Measurements from ENCODE around the gene LAMA3.
A peak's percentile ranks its signal among the peaks of the same experiment; 100 is the strongest.

Gene LAMA3

DNA sequence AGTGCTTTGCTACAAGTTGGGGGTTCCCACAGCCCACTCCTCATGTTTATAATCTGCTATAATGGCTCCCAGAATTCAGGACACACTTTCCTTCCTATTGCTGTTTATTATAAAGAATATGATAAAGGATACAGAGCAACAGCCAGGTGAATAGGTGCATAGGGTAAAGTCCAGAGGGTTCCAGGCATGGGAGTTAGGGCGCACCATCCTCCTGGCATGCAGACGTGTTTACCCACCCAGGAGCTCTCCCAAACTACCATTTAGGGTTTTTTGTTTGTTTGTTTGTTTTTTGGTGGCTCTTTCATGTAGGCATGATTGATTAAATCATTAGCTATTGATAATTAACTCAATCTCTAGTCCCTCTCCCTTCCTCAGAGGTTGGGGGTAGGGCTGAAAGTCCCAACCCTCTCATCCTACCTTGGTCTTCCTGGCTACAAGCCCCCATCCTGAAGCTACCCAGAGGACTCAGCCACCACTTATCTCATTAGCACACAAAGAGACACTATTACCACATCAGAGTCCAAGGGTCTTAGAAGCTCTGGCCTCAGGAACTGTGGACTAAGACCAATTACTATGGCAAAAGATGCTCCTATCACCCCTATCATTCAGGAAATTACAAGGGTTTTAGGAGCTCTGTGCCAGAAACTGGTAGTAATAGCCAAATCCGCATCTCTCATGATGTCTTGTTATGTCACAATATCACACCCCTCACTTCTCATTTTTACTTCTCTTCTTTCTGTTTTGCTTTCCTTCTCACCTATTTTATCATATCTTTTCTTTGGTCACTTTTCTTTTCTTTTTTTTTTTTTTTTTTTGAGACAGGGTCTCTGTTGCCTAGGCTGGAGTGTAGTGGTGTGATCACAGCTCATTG is 170.4 kb downstream of the LAMA3 start:
- DNase-seq: no peak

DNA sequence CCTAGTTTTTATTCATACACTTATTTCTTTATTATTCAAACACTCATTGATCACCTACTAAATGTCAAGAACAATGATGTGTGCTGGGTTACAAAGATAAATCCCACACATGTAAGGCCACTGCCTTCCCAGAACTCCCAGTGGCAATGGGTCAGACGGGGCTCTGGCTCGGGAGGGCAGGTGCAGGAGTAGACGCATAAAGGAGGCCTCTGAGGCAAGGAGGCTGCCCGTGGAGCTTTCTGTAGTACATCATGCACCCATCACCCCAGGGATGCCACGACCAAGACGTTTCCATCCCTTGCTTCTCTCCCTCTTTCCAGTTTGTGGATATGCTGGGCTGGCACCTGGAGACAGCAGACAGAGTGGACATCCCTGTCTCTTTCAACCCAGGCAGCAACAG is 172.1 kb downstream of the LAMA3 start:
- no peak for DNase-seq

DNA sequence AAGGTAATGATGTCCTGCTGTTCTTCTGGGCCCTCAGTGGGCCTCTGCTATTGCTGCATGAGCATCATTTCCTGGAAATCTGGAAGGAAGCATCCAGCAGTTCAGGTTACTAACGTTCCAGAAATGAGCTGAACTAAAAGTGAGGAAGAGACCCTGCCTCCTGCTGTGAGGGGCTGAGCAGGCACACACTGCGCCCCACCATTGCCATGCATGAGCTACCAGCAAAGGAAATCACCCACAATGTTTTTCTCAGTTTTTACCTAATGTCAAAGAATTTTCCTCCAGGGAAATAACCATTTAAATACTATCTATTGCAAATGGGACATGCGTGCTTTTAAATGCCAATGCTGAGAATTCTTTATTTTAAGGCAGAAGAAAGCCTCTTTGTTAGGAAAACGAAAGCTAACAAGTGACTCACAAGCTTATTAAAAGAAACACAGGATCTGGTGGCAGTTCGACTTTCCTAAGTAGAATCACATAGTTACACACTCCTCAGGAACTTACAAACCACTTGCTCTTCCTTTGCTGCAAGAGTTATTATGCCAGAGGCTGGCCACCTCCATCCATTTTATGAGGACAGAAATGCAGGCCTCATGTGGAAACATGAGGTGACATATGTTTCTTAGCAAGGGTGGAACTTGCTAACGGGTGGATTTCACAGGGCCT is 172.7 kb downstream of the LAMA3 start:
- DNase-seq: no peak

DNA sequence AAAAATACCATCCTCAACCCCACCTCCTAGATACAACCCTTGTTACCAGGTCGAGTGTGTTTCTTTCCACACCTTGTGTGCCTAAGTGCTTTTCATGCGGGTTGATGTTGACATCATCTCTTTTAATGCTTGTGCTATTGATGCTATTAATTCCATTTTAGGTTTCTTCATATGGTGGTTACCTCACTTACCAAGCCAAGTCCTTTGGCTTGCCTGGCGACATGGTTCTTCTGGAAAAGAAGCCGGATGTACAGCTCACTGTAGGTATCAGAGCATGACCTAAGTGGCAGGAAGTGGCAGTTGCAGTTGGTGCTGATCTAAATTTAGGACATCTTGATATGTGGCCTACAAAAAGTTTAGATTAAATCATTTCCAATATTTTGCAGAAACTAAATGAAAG is 175.4 kb downstream of the LAMA3 start:
- no peak for DNase-seq

DNA sequence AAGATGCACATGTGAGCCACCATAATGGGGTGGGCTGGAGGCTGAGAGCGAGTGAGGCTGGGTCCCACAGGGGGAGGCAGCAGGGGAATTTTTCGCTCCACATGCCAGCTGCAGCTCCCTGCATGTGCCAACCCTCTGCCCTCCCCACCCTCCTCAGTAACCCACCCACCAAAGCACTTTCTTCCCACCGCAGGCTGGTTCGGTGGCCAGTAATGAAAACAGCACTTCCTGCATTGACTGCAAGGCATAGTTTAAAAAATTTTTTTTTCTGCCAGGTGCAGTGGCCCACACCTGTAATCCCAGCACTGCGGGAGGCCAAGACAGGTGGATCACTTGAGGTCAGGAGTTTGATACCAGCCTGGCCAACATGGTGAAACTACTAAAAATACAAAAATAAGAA is 177.8 kb downstream of the LAMA3 start:
- no peak for DNase-seq

DNA sequence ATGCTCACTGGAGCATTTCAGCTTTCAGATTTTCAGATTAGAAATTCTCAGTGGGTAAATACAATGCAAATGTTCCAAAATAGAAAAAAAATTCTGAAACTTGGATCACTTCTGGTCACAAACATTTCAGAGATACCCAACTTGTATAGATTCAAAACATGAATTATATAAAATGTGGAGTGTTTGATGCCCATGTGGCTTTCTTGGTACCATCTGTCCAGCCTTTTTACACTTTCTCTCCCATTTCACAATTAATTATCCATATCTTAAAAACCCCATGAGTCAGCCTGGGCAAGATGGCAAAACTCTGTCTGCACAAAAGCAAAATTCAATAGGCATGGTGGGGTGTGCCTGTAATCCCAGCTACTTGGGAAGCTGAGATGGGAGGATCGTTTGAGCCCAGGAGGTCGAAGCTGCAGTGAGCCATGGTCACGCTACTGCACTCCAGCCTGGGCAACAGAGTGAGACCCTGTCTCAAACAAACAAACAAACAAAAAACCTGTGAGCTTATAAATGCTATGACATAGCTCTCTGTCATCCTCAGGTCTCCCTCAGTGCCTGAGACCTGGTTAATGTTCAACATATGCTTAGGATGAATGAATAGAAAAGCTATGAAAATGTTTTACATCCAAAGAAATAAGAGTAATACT is 179.0 kb downstream of the LAMA3 start:
- no peak for DNase-seq

DNA sequence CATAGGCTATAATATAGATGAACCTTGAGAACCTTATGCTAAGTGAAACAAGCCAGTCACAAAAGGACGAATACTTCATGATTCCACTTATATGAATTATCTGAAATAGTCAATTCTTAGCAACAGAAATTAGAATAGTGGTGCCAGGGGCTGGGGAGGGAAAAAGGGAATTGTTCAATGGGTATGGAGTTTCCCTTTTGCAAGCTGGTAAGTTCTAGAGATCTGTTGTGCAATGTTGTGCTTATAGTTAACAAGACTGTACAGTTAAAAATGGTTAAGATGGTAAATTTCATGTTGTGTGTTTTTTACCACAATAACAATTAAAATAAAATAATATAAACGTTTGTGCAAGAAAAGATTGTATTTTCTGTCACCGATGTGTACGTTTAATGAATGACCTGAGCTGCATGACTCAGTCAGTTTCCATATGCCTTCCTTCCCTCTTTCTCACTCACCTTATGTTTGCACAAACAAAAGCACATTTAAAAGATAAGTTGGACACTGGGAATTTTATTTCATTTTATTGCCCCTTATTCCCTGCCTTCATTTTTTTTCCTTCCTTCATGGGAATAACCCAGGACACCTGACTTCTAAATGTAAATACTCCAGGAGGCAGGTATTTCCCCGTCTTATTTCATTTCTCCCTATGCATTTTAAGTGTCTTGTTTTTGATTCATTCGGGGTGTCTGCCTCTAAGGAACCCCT is 181.6 kb downstream of the LAMA3 start:
- DNase-seq: no peak

DNA sequence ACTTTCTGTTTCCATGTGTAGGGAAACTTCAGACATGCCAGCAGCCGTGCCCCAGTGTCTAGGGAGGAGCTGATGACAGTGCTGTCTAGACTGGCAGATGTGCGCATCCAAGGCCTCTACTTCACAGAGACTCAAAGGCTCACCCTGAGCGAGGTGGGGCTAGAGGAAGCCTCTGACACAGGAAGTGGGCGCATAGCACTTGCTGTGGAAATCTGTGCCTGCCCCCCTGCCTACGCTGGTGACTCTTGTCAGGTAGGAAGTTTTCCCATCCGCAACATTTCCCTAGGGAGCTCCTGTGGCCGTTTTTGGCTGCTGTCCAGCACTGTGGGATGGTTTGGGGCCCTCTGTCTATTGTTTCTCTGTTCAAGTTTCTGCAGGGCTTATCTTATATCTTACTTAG is 182.2 kb downstream of the LAMA3 start:
- DNase-seq: peak; percentile 27

DNA sequence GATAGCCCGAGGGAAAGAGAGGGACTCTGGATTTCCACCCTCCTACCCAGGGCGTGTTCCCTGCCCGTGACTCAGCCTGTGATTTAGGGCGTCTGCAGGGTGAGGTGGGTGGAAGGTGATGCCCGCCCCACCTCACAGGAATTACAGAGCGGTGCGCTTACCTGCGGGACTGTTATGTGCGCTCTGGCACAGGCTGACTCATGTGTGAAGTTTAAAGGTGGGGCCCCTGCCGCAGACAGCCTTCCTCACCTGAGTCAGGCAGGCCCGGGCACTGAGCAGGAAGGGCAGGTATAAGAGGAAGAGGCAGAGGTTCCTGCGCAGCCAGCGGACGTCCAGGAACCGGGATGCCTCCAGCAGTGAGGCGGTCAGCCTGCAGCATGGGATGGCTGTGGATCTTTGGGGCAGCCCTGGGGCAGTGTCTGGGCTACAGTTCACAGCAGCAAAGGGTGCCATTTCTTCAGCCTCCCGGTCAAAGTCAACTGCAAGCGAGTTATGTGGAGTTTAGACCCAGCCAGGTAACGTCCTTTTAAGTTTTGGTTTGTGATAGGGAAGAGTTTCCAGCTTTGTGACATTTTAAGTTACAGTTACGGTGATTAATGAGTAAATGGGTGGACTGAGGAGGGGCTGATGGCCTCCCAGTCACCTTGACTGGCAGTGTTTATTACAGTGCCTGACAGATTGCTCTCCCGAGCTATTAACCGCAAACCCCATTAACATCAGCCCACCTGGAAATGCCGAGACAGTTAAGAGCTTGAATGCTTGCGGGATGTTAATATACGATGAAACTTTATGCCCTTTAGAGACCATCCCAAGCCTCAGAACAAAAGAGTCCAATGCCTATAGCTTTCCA is 183.7 kb downstream of the LAMA3 start:
- no peak for DNase-seq

DNA sequence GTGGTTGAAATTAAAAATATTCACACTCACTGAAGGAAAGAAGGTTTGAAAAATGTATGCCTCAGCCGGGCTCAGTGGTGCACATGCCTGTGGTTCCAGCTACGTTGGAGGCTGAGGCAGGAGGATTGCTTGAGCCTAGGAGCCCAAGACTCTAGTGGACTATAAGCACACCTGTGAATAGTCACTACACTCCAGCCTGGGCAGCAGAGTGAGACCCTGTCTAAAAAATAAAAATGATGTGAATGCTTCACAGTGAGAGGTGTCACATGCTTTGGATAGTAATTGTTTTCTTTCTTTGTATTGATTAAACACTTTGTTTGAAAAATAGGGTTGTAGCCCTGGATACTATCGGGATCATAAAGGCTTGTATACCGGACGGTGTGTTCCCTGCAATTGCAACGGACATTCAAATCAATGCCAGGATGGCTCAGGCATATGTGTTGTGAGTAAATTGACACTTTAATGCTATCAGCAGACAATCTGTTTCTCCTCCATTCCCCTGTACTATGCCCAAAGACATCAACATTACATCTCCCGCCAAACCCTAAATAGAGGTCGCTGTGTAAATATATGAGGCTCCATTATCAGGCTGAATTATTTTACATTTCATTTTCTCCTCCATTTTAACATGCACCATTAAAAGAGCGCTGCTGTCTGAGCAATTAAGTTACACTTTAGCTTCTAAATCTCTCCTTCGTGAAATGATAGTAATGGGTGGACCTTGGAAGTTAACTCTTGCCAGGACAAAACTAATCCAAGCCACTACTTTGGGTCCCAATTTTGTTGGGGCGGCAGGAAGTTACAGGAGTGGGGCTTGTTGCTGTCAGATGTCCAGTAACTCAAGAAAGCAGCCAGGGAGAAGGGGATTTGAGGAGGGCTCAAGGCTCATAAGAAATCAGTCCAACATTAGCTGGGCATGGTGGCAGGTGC is 187.0 kb downstream of the LAMA3 start:
- no peak for DNase-seq

DNA sequence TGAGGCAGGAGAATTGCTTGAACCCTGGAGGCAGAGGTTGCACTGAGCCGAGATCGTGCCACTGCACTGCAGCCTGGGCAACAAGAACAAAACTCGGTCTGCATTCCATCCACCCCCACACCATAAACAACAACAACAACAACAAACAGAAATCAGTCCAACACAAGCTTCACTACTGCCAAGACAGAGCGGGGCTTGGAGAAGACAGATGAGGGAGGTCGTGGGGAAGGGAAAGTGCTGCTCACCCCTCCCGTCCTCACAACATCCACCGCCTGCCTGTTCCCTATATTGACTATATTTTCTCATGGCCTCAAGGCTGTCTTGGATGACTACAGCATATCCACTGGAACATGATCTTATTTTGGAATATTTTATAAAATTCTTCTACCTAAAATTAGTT is 187.7 kb downstream of the LAMA3 start:
- DNase-seq: no peak

DNA sequence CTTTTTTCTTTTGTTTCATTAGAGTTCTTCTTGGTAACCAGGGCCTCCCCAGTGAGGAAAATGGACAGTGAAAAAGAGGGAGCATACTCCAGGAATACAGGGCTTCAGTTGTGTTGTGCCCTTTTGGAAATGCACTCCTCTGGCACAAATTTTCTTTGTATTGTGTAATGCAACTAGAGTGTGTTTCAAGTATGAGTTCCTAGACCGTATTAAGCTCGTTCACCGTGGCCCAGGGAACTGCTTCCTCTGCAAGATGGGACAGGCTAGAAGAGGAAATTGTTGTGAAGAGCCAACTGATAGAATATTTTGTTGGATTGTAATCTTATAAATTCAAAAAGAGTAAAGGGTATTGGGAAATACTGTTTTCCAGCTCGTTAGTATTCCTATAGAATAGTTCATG is 188.1 kb downstream of the LAMA3 start:
- DNase-seq: no peak

DNA sequence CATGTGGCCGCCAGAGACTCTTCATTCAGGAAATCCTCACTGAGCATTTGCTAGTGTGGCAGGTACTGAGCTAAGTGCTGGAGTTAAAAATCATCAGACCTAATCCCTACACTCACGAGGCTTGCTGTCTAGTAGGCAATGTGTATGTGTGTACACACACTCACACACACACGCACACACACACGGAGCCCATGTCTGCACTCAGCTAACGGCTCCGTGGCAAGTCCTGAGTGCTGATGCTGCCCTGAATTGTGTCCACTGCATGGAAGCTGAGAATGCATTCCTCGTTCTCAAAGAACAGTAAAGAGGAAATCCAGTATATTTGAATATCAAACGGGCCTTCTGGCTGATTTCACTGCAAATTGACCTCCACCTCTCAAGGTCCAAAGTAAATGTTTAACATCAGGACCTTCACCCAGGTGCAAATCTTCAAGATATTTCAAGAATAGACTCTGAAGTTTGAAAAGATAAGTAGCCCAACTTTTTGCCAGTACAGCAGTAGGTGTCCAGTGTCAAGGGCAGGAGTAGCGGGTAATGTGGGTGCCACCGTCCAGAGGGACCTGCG is 189.2 kb downstream of the LAMA3 start:
- no peak for DNase-seq

DNA sequence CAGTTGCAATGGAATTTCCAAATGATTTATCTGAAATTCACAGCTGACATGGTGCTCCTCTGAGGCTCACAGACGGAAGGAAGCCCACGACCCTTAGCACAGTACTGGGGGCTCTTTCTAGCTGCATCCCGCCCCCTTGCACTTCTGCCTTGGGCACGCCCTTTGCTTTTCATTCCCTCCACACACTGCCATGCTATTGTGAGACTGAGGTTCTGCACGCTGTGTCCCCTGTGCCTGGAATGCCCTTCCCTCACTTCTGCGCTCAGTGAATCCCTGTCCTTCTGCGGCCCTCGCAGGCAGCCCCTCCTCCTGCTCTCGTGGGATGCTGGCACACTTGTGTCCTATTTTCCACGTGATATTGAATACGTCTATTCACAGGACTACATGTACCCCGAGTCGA is 189.9 kb downstream of the LAMA3 start:
- no peak for DNase-seq

DNA sequence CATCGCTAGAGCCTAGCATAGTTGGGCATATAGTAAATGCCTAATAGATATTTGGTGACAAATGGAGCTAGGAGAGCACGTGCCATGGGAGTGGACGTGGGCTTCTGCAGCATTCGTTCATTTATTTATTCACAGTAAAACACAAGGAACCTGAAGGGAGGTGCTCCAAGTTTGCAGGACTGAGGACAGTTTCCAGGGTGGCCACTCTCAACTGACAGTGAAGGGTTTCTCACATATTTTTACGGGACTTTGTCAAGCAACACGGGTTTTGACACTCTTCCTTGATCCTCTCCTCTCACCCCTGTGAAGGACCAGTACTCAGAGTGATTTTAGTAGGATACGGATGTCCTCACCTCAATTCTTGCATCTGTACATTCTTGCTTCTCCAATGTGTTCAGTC is 190.3 kb downstream of the LAMA3 start:
- DNase-seq: no peak

DNA sequence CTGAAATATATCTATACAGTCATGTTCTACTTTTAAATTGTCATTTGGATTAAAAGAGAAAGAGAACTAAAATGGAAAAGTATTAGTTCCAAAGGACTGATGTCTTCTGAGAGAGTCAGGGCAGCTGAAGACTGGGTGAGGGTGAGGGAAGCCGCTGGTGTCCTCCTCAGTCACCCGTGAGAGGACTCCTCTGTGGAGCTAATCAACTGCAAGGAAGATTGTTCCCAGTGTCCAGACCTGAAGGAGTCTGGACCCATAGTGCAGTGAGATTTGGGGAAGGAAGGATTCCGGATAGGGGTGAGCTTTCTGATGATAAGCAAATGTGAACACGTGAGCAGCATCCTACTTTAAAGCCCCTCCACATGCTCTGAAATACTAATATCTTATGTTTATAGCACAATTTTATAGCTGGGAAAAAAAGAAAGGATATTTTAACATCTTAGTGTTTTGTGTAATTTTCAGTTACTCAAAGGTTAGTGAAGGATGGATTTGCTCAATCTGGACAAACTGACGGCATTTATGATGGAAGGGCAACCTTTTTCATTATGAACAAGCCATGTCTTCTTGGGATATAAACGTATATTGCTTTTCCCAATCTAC is 190.8 kb downstream of the LAMA3 start:
- no peak for DNase-seq

DNA sequence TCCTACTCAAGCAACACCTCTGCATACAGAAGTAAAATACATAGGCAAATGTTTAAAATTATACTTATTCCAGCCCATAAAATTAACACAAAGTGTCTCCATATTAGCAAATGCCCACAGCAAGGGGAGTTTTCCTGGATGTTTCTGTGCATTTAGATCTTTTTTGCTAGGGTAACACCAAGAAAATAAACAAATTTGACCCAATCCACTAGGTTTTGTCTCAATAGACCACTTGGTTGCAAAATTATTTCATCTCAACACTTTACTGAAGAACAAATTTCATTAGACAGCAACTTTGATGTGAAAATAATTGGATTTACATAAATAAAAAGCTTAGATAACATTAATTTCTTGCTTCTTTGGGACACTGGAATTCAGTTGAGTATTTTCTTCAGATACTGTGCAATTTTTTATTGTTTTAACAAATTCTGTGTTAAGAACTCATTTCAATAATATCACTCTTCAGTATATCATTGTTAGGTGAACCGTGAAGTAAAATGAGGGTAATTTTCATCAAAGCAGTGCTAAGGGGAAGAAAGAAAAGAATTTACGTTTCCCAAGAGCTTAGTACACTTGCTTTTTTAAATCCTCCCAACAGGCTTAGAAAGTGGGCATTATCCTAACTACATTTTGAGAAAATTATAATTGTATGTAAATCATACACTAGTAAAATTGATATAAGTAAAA is 191.8 kb downstream of the LAMA3 start:
- DNase-seq: no peak

DNA sequence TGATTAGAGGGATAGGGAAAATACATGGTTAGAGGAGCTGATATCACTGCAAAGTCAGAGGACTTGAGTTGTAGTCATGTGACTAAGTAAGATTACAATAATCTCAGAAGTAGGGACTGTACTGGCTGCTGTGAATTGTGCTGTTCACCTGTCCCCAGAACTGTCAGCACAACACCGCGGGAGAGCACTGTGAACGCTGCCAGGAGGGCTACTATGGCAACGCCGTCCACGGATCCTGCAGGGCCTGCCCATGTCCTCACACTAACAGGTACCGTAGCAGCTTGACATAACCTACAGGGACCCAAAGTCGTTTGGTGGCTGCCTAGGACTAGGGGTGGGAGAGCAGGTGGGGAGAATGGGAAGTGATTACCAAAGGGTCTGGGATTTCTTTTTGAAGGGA is 192.5 kb downstream of the LAMA3 start:
- no peak for DNase-seq

DNA sequence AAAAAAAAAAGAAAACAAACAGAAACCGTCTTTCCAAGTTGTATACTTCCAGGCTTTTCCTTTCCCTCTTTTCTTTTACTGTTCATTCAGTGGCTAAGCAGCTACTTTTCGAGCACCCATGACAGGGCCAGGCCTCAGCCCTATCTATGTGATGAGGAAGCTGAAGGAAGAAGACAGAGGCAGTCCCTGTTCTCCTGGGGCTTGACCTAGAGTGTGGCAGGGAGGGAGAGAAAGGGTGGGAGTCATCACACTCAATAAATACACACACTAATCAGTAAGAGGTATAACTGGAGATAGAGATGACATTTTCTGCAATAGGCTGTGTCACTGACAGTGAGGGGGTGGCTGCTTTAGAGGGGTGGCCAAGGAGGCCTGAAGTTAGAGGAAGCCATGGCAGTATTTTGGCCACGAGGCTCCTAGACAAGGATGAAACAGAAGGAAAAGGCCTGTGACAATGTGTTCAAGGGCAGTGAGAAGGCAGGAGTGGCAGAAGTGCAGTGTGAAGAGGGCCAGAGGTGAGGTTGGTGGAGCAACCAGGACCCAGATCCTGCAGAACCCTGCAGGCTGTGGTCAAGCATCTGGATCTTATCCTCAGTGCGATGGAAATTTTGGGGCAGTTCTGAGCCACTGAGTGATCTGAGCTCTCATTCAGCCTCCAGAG is 193.5 kb downstream of the LAMA3 start:
- no peak for DNase-seq

Data from femur (tissue), 1 donor.